Measurements from ENCODE around the gene PMF1. TPM values are rescaled to one million over a fixed set of nuclear protein-coding genes. Genes with fewer than 3 reads are reported as not detected.

Gene PMF1
- total and polyA plus RNA-seq, 2 experiments from 2014 or later: 112 to 118 TPM

GRCh38 chr1:156220226-156220625, 7.4 kb downstream of the PMF1 start (continued):
- TF ChIP-seq, protein P1, sequence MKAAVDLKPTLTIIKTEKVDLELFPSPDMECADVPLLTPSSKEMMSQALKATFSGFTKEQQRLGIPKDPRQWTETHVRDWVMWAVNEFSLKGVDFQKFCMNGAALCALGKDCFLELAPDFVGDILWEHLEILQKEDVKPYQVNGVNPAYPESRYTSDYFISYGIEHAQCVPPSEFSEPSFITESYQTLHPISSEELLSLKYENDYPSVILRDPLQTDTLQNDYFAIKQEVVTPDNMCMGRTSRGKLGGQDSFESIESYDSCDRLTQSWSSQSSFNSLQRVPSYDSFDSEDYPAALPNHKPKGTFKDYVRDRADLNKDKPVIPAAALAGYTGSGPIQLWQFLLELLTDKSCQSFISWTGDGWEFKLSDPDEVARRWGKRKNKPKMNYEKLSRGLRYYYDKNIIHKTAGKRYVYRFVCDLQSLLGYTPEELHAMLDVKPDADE (IDR thresholded peaks at IDR 0.05): no peak
- TF ChIP-seq, protein P2, sequence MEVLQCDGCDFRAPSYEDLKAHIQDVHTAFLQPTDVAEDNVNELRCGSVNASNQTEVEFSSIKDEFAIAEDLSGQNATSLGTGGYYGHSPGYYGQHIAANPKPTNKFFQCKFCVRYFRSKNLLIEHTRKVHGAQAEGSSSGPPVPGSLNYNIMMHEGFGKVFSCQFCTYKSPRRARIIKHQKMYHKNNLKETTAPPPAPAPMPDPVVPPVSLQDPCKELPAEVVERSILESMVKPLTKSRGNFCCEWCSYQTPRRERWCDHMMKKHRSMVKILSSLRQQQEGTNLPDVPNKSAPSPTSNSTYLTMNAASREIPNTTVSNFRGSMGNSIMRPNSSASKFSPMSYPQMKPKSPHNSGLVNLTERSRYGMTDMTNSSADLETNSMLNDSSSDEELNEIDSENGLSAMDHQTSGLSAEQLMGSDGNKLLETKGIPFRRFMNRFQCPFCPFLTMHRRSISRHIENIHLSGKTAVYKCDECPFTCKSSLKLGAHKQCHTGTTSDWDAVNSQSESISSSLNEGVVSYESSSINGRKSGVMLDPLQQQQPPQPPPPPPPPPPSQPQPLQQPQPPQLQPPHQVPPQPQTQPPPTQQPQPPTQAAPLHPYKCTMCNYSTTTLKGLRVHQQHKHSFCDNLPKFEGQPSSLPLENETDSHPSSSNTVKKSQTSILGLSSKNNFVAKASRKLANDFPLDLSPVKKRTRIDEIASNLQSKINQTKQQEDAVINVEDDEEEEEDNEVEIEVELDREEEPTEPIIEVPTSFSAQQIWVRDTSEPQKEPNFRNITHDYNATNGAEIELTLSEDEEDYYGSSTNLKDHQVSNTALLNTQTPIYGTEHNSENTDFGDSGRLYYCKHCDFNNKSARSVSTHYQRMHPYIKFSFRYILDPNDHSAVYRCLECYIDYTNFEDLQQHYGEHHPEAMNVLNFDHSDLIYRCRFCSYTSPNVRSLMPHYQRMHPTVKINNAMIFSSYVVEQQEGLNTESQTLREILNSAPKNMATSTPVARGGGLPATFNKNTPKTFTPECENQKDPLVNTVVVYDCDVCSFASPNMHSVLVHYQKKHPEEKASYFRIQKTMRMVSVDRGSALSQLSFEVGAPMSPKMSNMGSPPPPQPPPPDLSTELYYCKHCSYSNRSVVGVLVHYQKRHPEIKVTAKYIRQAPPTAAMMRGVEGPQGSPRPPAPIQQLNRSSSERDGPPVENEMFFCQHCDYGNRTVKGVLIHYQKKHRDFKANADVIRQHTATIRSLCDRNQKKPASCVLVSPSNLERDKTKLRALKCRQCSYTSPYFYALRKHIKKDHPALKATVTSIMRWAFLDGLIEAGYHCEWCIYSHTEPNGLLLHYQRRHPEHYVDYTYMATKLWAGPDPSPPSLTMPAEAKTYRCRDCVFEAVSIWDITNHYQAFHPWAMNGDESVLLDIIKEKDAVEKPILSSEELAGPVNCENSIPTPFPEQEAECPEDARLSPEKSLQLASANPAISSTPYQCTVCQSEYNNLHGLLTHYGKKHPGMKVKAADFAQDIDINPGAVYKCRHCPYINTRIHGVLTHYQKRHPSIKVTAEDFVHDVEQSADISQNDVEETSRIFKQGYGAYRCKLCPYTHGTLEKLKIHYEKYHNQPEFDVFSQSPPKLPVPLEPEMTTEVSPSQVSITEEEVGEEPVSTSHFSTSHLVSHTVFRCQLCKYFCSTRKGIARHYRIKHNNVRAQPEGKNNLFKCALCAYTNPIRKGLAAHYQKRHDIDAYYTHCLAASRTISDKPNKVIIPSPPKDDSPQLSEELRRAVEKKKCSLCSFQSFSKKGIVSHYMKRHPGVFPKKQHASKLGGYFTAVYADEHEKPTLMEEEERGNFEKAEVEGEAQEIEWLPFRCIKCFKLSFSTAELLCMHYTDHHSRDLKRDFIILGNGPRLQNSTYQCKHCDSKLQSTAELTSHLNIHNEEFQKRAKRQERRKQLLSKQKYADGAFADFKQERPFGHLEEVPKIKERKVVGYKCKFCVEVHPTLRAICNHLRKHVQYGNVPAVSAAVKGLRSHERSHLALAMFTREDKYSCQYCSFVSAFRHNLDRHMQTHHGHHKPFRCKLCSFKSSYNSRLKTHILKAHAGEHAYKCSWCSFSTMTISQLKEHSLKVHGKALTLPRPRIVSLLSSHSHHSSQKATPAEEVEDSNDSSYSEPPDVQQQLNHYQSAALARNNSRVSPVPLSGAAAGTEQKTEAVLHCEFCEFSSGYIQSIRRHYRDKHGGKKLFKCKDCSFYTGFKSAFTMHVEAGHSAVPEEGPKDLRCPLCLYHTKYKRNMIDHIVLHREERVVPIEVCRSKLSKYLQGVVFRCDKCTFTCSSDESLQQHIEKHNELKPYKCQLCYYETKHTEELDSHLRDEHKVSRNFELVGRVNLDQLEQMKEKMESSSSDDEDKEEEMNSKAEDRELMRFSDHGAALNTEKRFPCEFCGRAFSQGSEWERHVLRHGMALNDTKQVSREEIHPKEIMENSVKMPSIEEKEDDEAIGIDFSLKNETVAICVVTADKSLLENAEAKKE (CRISPR knock-in tag; IDR thresholded peaks at IDR 0.05): no peak
- TF ChIP-seq ZNF331 (CRISPR knock-in tag; IDR thresholded peaks at IDR 0.05; ENCODE audit: low read depth) (no peak), ZNF114 (CRISPR knock-in tag; IDR thresholded peaks at IDR 0.05) (no peak), JUNB (IDR thresholded peaks at IDR 0.05; ENCODE audit: unreplicated experiment) (no peak)

- peaks cover 37% of the 10 kb centered on the region for H3K79me2 ChIP-seq (replicated peaks; ENCODE audit: insufficient read depth)
- no peak overlapping the region for H3K4me3 ChIP-seq
- H3K9me3 Mint-ChIP-seq: no peaks in the 10 kb centered on the region
- H3K27me3 Mint-ChIP-seq (ENCODE audit: insufficient read depth, low read depth, poor library complexity): peaks cover 1% of the 10 kb centered on the region
- peaks cover 14% of the 10 kb centered on the region; the same call in 1 of the 2 replicates for H4K20me1 ChIP-seq (replicated peaks; ENCODE audit: insufficient read depth)
- H3K36me3 Mint-ChIP-seq (ENCODE audit: low read depth): peaks cover 59% of the 10 kb centered on the region
- no peaks in the 10 kb centered on the region for H3K27me3 ChIP-seq (ENCODE audit: insufficient read depth)
- H3K9me2 ChIP-seq (ENCODE audit: insufficient read depth): no peaks in the 10 kb centered on the region
- ATAC-seq: no peak
- H3K4me3 Mint-ChIP-seq: no peak overlapping the region; the same call in 2 of the 3 replicates
- no peak for DNase-seq (ENCODE audit: low spot score)
- H3K36me3 ChIP-seq (ENCODE audit: insufficient read depth): peaks cover 17% of the 10 kb centered on the region; the same call in 1 of the 2 replicates
- no peak overlapping the region for H3K4me2 ChIP-seq
- no peak overlapping the region for H3K27ac Mint-ChIP-seq
- H2AFZ ChIP-seq: no peak overlapping the region
- peaks cover 14% of the 10 kb centered on the region; the same call in 1 of the 2 replicates for H3F3A ChIP-seq (replicated peaks; ENCODE audit: low read depth)
- no peak overlapping the region for H3K27ac ChIP-seq (ENCODE audit: low read depth)
- H3K4me1 ChIP-seq (ENCODE audit: insufficient read depth): no peaks in the 10 kb centered on the region
- H3K4me1 Mint-ChIP-seq: peaks cover 4% of the 10 kb centered on the region; the same call in 2 of the 3 replicates
- TF ChIP-seq NANOG (IDR thresholded peaks at IDR 0.05; ENCODE audit: borderline replicate concordance) (no peak), EZH2phosphoT487 (IDR thresholded peaks at IDR 0.05; ENCODE audit: unreplicated experiment) (no peak), ZNF114 (CRISPR knock-in tag; IDR thresholded peaks at IDR 0.05) (no peak)
- TF ChIP-seq, protein P2 (CRISPR knock-in tag; IDR thresholded peaks at IDR 0.05): no peak
Observed at GRCh38 chr1:156221986-156222692, 9.3 kb downstream of the PMF1 start.
